GM18519 (cell line): Measurements from ENCODE around the gene CHRM4.

ENCODE experiments used
- ATAC-seq: cut with Tn5 transposase; IDR thresholded peaks from one replicate; pipeline ENCODE4 v1.9.1; 2021; ENCODE audit warnings: mild to moderate bottlenecking, moderate library complexity; ENCODE audit not compliant: unreplicated experiment, low FRiP score

CHRM4 gene

GRCh38 chr11:46351148-46351547 is 40.4 kb downstream of the CHRM4 start:
- no peak for ATAC-seq

- ATAC-seq, result no peak
Measured at GRCh38 chr11:46350695-46351094, 40.9 kb downstream of the CHRM4 start.

GRCh38 chr11:46348566-46349401 is 42.8 kb downstream of the CHRM4 start:
- ATAC-seq, result no peak

- ATAC-seq, result no peak
Measured at GRCh38 chr11:46347637-46348311, 43.8 kb downstream of the CHRM4 start.

- peak; percentile 54 for ATAC-seq
Measured at GRCh38 chr11:46346886-46347636, 44.5 kb downstream of the CHRM4 start, which contains the start of gene DGKZ. DGKZ (plus strand) TSS chr11:46347463; CDS start chr11:46347660, 197 bp downstream.

- no peak for ATAC-seq
Measured at GRCh38 chr11:46345881-46346484, 45.6 kb downstream of the CHRM4 start.

- ATAC-seq, result no peak
Measured at GRCh38 chr11:46345131-46345597, 46.4 kb downstream of the CHRM4 start.

GRCh38 chr11:46343520-46343919 is 48.1 kb downstream of the CHRM4 start:
- ATAC-seq, result no peak

- ATAC-seq, result no peak
Measured at GRCh38 chr11:46342239-46342638, 49.3 kb downstream of the CHRM4 start.

- no peak for ATAC-seq
Measured at GRCh38 chr11:46341454-46341853, 50.1 kb downstream of the CHRM4 start.

- no peak for ATAC-seq
Measured at GRCh38 chr11:46339816-46340215, 51.8 kb downstream of the CHRM4 start.

GRCh38 chr11:46338988-46339666 is 52.4 kb downstream of the CHRM4 start:
- no peak for ATAC-seq

GRCh38 chr11:46338636-46338987 is 53.0 kb downstream of the CHRM4 start:
- no peak for ATAC-seq

- ATAC-seq, result no peak
Measured at GRCh38 chr11:46337626-46338345, 53.8 kb downstream of the CHRM4 start.

GRCh38 chr11:46336563-46337180 is 54.9 kb downstream of the CHRM4 start:
- no peak for ATAC-seq

- no peak for ATAC-seq
Measured at GRCh38 chr11:46335890-46336562, 55.5 kb downstream of the CHRM4 start.

GRCh38 chr11:46335271-46335670 is 56.3 kb downstream of the CHRM4 start:
- no peak for ATAC-seq

GRCh38 chr11:46334211-46334610 is 57.4 kb downstream of the CHRM4 start:
- ATAC-seq, result no peak
